KBM-7 (cell line): ENCODE results near the gene SLC25A10.

Experiments
- DNase-seq: peaks from one replicate; pipeline ENCODE4 v3.0.0-alpha.2; 2015
- in situ Hi-C: fragments of 300-500 bp; cut with MboI; formaldehyde crosslinking; loops from 2 replicates; pipeline ENCODE4 v1.14.3; 2020; ENCODE audit warnings: low sequenced_read_pairs, low pct_unique_long_range_greater_than_20kb, mixed read lengths

The SLC25A10 gene

GRCh38 chr17:81684442-81684911 lies 27.6 kb upstream of the SLC25A10 start:
- no peak for DNase-seq
- in situ Hi-C loops, result no loop called here

GRCh38 chr17:81685108-81685507 lies 27.0 kb upstream of the SLC25A10 start:
- DNase-seq, result no peak
- in situ Hi-C loops, result no loop called here

GRCh38 chr17:81686614-81687013 lies 25.5 kb upstream of the SLC25A10 start:
- in situ Hi-C loops, result no loop called here
- DNase-seq, result no peak

- in situ Hi-C loops, result no loop called here
- no peak for DNase-seq
Observed at GRCh38 chr17:81687770-81688541, 24.1 kb upstream of the SLC25A10 start.

GRCh38 chr17:81688616-81689015 lies 23.5 kb upstream of the SLC25A10 start:
- in situ Hi-C loops, result no loop called here
- no peak for DNase-seq

- in situ Hi-C loops, result no loop called here
- DNase-seq, result no peak
Observed at GRCh38 chr17:81690066-81690465, 22.0 kb upstream of the SLC25A10 start.

- in situ Hi-C loops, result no loop called here
- DNase-seq, result no peak
Observed at GRCh38 chr17:81690549-81690948, 21.5 kb upstream of the SLC25A10 start.

- DNase-seq, result no peak
- in situ Hi-C loops, result no loop called here
Observed at GRCh38 chr17:81691196-81691595, 20.9 kb upstream of the SLC25A10 start.

- in situ Hi-C loops, result no loop called here
- no peak for DNase-seq
Observed at GRCh38 chr17:81691608-81692007, 20.5 kb upstream of the SLC25A10 start.

GRCh38 chr17:81693509-81694210 lies 18.4 kb upstream of the SLC25A10 start:
- in situ Hi-C loops, result no loop called here
- DNase-seq, result no peak

GRCh38 chr17:81694810-81695209 lies 17.3 kb upstream of the SLC25A10 start:
- in situ Hi-C loops, result no loop called here
- DNase-seq, result no peak

GRCh38 chr17:81695211-81695610 lies 16.9 kb upstream of the SLC25A10 start:
- in situ Hi-C loops, result no loop called here
- no peak for DNase-seq

- in situ Hi-C loops, result no loop called here
- DNase-seq, result no peak
Observed at GRCh38 chr17:81695801-81696200, 16.3 kb upstream of the SLC25A10 start.

- in situ Hi-C loops, result no loop called here
- DNase-seq, result no peak
Observed at GRCh38 chr17:81696218-81696941, 15.7 kb upstream of the SLC25A10 start.

GRCh38 chr17:81697261-81698044 lies 14.6 kb upstream of the SLC25A10 start:
- in situ Hi-C loops, result no loop called here
- no peak for DNase-seq

GRCh38 chr17:81700353-81701287 lies 11.5 kb upstream of the SLC25A10 start:
- in situ Hi-C loops, result no loop called here
- no peak for DNase-seq

- DNase-seq, result no peak
- in situ Hi-C loops, result no loop called here
Observed at GRCh38 chr17:81701288-81702071, 10.6 kb upstream of the SLC25A10 start.
